ENCODE measurements around the gene MEX3B. TPM values are rescaled to one million over a fixed set of nuclear protein-coding genes. Genes with fewer than 3 reads are reported as not detected.

The MEX3B gene
- total RNA-seq, 1 experiment from 2014 or later, result 8.5 TPM

GRCh38 chr15:82047453-82048400 lies 1.9 kb upstream of the MEX3B start:
- in situ Hi-C loops (cut with HindIII; ENCODE audit: low pct_unique_long_range_greater_than_20kb, low sequenced_read_pairs) (no loop called here), intact Hi-C loops (cut with micrococcal nuclease; ENCODE audit: unreplicated experiment) (loop anchor here (2.0 to 10.0 kb wide), 2 partner anchors 433 to 567 kb away; no protein-coding TSS in a partner anchor)
- no TSS peak for BruUV-seq (replicated peaks)
- peak overlapping the region; percentile 73 to 90 for H3K4me3 ChIP-seq (ENCODE audit: low read depth in 2 of 2, low read length in 2 of 2)
- POLR2A ChIA-PET, result interaction anchor here (0.6 to 0.7 kb wide), 2 partner anchors 585 to 998 kb away, joined by 3 read pairs; no protein-coding TSS in a partner anchor
- no peak; the same call in 1 of the 2 replicates for ATAC-seq
- TF ChIP-seq CTCF (IDR thresholded peaks at IDR 0.05), result peak; percentile 42
- no peak for TF ChIP-seq TCF7L2 (IDR thresholded peaks at IDR 0.05; ENCODE audit: low read depth, low read length)
- no peak for TF ChIP-seq POLR2AphosphoS5 (IDR thresholded peaks at IDR 0.05; ENCODE audit: low read depth, low read length)
- TF ChIP-seq SIN3A (IDR thresholded peaks at IDR 0.05; ENCODE audit: borderline replicate concordance, insufficient read depth, low read depth, low read length), result no peak
- peak in 1 of 2 experiments; percentile 52; a peak in 1 of 4 replicates for TF ChIP-seq REST (IDR thresholded peaks at IDR 0.05; ENCODE audit: insufficient read depth in 1 of 2, low read depth in 2 of 2, low read length in 1 of 2)
- H3K27me3 ChIP-seq (ENCODE audit: control insufficient read depth, insufficient read depth, low read length), result peaks cover 9% of the 10 kb centered on the region
- DNase-seq (ENCODE audit: low read depth, low spot score), result no peak
- CTCF ChIA-PET, result no interaction called here
- H3K27ac ChIP-seq (ENCODE audit: low read length), result peak overlapping the region; percentile 72
- no peaks in the 10 kb centered on the region; the same call in 1 of the 2 replicates for H3K36me3 ChIP-seq (ENCODE audit: control insufficient read depth, insufficient read depth, low read length)
- no peaks in the 10 kb centered on the region for H3K9me3 ChIP-seq (ENCODE audit: control insufficient read depth, insufficient read depth, low read depth, low read length)
- H3K4me1 ChIP-seq (ENCODE audit: control insufficient read depth, insufficient read depth, low read length), result peaks cover 4% of the 10 kb centered on the region; the same call in 1 of the 2 replicates

GRCh38 chr15:82046666-82047452 lies 1.0 kb upstream of the MEX3B start:
- POLR2A ChIA-PET, result interaction anchor here (1.0 kb wide), 1 partner anchor 16 kb away, joined by 3 read pairs; no protein-coding TSS in a partner anchor
- Histone ChIP-seq H3K9me3 (ENCODE audit: control insufficient read depth, insufficient read depth, low read depth, low read length) (no peaks in the 10 kb centered on the region), H3K36me3 (ENCODE audit: control insufficient read depth, insufficient read depth, low read length) (no peaks in the 10 kb centered on the region; the same call in 1 of the 2 replicates), H3K4me3 (ENCODE audit: low read depth in 2 of 2, low read length in 2 of 2) (peak overlapping the region; percentile 90 to 96), H3K27ac (ENCODE audit: low read length) (peak overlapping the region; percentile 95), H3K27me3 (ENCODE audit: control insufficient read depth, insufficient read depth, low read length) (peaks cover 9% of the 10 kb centered on the region), H3K4me1 (ENCODE audit: control insufficient read depth, insufficient read depth, low read length) (peaks cover 4% of the 10 kb centered on the region; the same call in 1 of the 2 replicates)
- DNase-seq (ENCODE audit: low read depth, low spot score), result peak; percentile 39
- intact Hi-C loops (cut with micrococcal nuclease; ENCODE audit: unreplicated experiment) (loop anchor here (2.0 to 10.0 kb wide), 2 partner anchors 432 to 566 kb away; no protein-coding TSS in a partner anchor), in situ Hi-C loops (cut with HindIII; ENCODE audit: low pct_unique_long_range_greater_than_20kb, low sequenced_read_pairs) (no loop called here)
- TF ChIP-seq POLR2AphosphoS5 (IDR thresholded peaks at IDR 0.05; ENCODE audit: low read depth, low read length) (peak; percentile 43; the same call in 1 of the 2 replicates), SIN3A (IDR thresholded peaks at IDR 0.05; ENCODE audit: borderline replicate concordance, insufficient read depth, low read depth, low read length) (no peak), TCF7L2 (IDR thresholded peaks at IDR 0.05; ENCODE audit: low read depth, low read length) (peak; percentile 62), REST (IDR thresholded peaks at IDR 0.05; ENCODE audit: insufficient read depth in 1 of 2, low read depth in 2 of 2, low read length in 1 of 2) (no peak), CTCF (IDR thresholded peaks at IDR 0.05) (peak; percentile 91)
- ATAC-seq, result peak; percentile 85
- CTCF ChIA-PET, result no interaction called here
- BruUV-seq (replicated peaks), result no TSS peak

Data from Panc1 (cell line).